Nephron progenitor cell (in vitro differentiated cells): ENCODE results near the gene PNMA8C.

Source experiments
- DNase-seq: peaks from one replicate; pipeline ENCODE4 v3.0.0; 2021
- H3K27ac Mint-ChIP-seq: 2 replicates; pipeline ENCODE4 v1.8.0; 2021; ENCODE audit warnings: mild to moderate bottlenecking, moderate library complexity, mixed read lengths
- H3K27me3 Mint-ChIP-seq: 2 replicates; pipeline ENCODE4 v1.8.0; 2021; ENCODE audit warnings: mild to moderate bottlenecking, low read depth, mixed read lengths; ENCODE audit not compliant: poor library complexity
- H3K36me3 Mint-ChIP-seq: 2 replicates; pipeline ENCODE4 v1.8.0; 2021; ENCODE audit warnings: low read depth, mixed read lengths
- H3K4me1 Mint-ChIP-seq: 2 replicates; pipeline ENCODE4 v1.8.0; 2021; ENCODE audit warnings: mixed read lengths
- H3K4me3 Mint-ChIP-seq: 2 replicates; pipeline ENCODE4 v1.8.0; 2021; ENCODE audit warnings: mild to moderate bottlenecking, moderate library complexity, mixed read lengths
- H3K9me3 Mint-ChIP-seq: 2 replicates; pipeline ENCODE4 v1.8.0; 2021; ENCODE audit warnings: mild to moderate bottlenecking, moderate library complexity, mixed read lengths
- CTCF ChIP-seq: fragments of 200-600 bp; sonication (generic); IDR thresholded peaks from 2 replicates; pipeline ENCODE4 v1.5.0; 2021; ENCODE audit warnings: antibody characterized with exemption

The PNMA8C gene

GRCh38 chr19:46471116-46471733 lies 42.5 kb upstream of the PNMA8C start, which contains the start of gene PNMA8A:
PNMA8A (minus strand) TSS chr19:46471563; CDS start chr19:46471035, 528 bp downstream.
- Mint-ChIP-seq H3K27me3 (peaks cover 20% of the 10 kb centered on the region), H3K4me3 (peak within 1 kb of the TSS; percentile 81), H3K27ac (no peak within 1 kb of the TSS), H3K36me3 (peaks cover 43% of the 10 kb centered on the region), H3K9me3 (no peaks in the 10 kb centered on the region), H3K4me1 (peaks cover 67% of the 10 kb centered on the region)
- DNase-seq: peak; percentile 94
- TF ChIP-seq CTCF: no peak

- Mint-ChIP-seq H3K36me3 (peaks cover 51% of the 10 kb centered on the region), H3K4me3 (peak overlapping the region; percentile 81), H3K4me1 (peaks cover 68% of the 10 kb centered on the region), H3K9me3 (no peaks in the 10 kb centered on the region), H3K27me3 (peaks cover 24% of the 10 kb centered on the region), H3K27ac (no peak overlapping the region)
- TF ChIP-seq CTCF: no peak
- DNase-seq: no peak
Observed at GRCh38 chr19:46470376-46470775, 41.6 kb upstream of the PNMA8C start.

- no peak overlapping the region for H3K27ac Mint-ChIP-seq
- peaks cover 75% of the 10 kb centered on the region for H3K4me1 Mint-ChIP-seq
- H3K9me3 Mint-ChIP-seq: no peaks in the 10 kb centered on the region
- peak overlapping the region; percentile 32 for H3K4me3 Mint-ChIP-seq
- no peak for DNase-seq
- no peak for TF ChIP-seq CTCF
- H3K27me3 Mint-ChIP-seq: peaks cover 24% of the 10 kb centered on the region
- H3K36me3 Mint-ChIP-seq: peaks cover 58% of the 10 kb centered on the region
Observed at GRCh38 chr19:46469541-46470185, 40.9 kb upstream of the PNMA8C start.

GRCh38 chr19:46466536-46467196 lies 37.9 kb upstream of the PNMA8C start:
- H3K27ac Mint-ChIP-seq: no peak overlapping the region
- peaks cover 7% of the 10 kb centered on the region for H3K27me3 Mint-ChIP-seq
- H3K4me1 Mint-ChIP-seq: peaks cover 51% of the 10 kb centered on the region
- TF ChIP-seq CTCF: no peak
- DNase-seq: no peak
- H3K36me3 Mint-ChIP-seq: peaks cover 75% of the 10 kb centered on the region
- H3K4me3 Mint-ChIP-seq: no peak overlapping the region
- H3K9me3 Mint-ChIP-seq: no peaks in the 10 kb centered on the region

- Mint-ChIP-seq H3K36me3 (peaks cover 55% of the 10 kb centered on the region), H3K27me3 (peaks cover 10% of the 10 kb centered on the region), H3K27ac (no peak overlapping the region), H3K4me3 (no peak overlapping the region), H3K9me3 (no peaks in the 10 kb centered on the region), H3K4me1 (peaks cover 32% of the 10 kb centered on the region)
- TF ChIP-seq CTCF: no peak
- no peak for DNase-seq
Observed at GRCh38 chr19:46463516-46463915, 34.8 kb upstream of the PNMA8C start.
